ENCODE data around the gene RAB11FIP3.
"Not testable (repeated sequence)": the region's sequence is repeated elsewhere in the genome, so short reads cannot be mapped to it uniquely, and the experiment has no call there.

The RAB11FIP3 gene

GRCh38 chr16:495127-495748 lies 69.8 kb downstream of the RAB11FIP3 start:
- DNase-seq: no peak

GRCh38 chr16:496097-496886 lies 70.8 kb downstream of the RAB11FIP3 start:
- DNase-seq: no peak

- no peak for DNase-seq
Observed at GRCh38 chr16:497258-497657, 71.8 kb downstream of the RAB11FIP3 start.

- DNase-seq: no peak
Observed at GRCh38 chr16:499924-500323, 74.5 kb downstream of the RAB11FIP3 start.

GRCh38 chr16:500709-501108 lies 75.3 kb downstream of the RAB11FIP3 start:
- no peak for DNase-seq

- no peak for DNase-seq
Observed at GRCh38 chr16:502179-502943, 76.9 kb downstream of the RAB11FIP3 start.

GRCh38 chr16:503150-504071 lies 78.0 kb downstream of the RAB11FIP3 start:
- DNase-seq: no peak

GRCh38 chr16:505479-506245 lies 80.2 kb downstream of the RAB11FIP3 start:
- no peak for DNase-seq

GRCh38 chr16:506246-506546 lies 80.7 kb downstream of the RAB11FIP3 start:
- DNase-seq: no peak

- DNase-seq: not testable (repeated sequence)
Observed at GRCh38 chr16:507527-507926, 82.1 kb downstream of the RAB11FIP3 start.

- DNase-seq: no peak
Observed at GRCh38 chr16:507996-508395, 82.5 kb downstream of the RAB11FIP3 start.

- DNase-seq: peak in 8 of 14 donors; percentile 13 to 91 (median 38)
Observed at GRCh38 chr16:508884-509736, 83.7 kb downstream of the RAB11FIP3 start.

- DNase-seq: no peak
Observed at GRCh38 chr16:510066-510825, 84.8 kb downstream of the RAB11FIP3 start.

- DNase-seq: no peak
Observed at GRCh38 chr16:512802-513201, 87.4 kb downstream of the RAB11FIP3 start.

GRCh38 chr16:513950-514349 lies 88.5 kb downstream of the RAB11FIP3 start:
- DNase-seq: no peak

GRCh38 chr16:515175-515938 lies 89.9 kb downstream of the RAB11FIP3 start:
- DNase-seq: no peak

- no peak for DNase-seq
Observed at GRCh38 chr16:515939-516226, 90.4 kb downstream of the RAB11FIP3 start.

GRCh38 chr16:516301-516700 lies 90.9 kb downstream of the RAB11FIP3 start:
- DNase-seq: no peak

GRCh38 chr16:518858-519257 lies 93.4 kb downstream of the RAB11FIP3 start:
- DNase-seq: peak in 4 of 14 donors; percentile 24 to 51 (median 42)
